GM20431 (cell line): ENCODE data around the gene UBE2J1.

Source experiments
- in situ Hi-C: fragments of 300-500 bp; cut with MseI, MboI; formaldehyde crosslinking; loops from one replicate; pipeline ENCODE4 v1.15.0; 2020; ENCODE audit warnings: low sequenced_read_pairs; ENCODE audit not compliant: unreplicated experiment

The UBE2J1 gene

GRCh38 chr6:89368999-89369398 is 16.5 kb upstream of the UBE2J1 start:
- in situ Hi-C loops, result no loop called here

GRCh38 chr6:89368107-89368506 is 15.6 kb upstream of the UBE2J1 start:
- in situ Hi-C loops, result no loop called here

GRCh38 chr6:89364586-89364985 is 12.1 kb upstream of the UBE2J1 start:
- in situ Hi-C loops, result no loop called here

DNA sequence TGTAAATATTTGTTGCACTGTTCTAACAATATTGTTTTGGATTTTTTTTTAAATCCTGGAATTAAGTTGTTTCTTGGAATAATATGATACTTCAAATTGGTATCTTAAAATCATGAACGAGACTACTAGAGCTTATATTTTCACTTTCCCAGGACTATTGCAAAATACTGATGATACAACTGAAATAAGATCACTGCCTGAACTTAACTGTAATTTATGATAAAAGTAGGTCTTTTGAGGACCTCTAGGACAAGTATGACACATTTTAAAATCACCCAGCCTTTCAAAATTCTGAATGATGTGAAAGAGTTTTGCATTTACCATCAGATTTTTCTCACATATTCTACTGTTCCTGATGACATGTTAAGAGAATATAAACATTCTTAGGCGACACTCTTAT is 8.6 kb upstream of the UBE2J1 start:
- in situ Hi-C loops, result no loop called here

- in situ Hi-C loops, result no loop called here
Measured at GRCh38 chr6:89360415-89360999, 8.0 kb upstream of the UBE2J1 start.

DNA sequence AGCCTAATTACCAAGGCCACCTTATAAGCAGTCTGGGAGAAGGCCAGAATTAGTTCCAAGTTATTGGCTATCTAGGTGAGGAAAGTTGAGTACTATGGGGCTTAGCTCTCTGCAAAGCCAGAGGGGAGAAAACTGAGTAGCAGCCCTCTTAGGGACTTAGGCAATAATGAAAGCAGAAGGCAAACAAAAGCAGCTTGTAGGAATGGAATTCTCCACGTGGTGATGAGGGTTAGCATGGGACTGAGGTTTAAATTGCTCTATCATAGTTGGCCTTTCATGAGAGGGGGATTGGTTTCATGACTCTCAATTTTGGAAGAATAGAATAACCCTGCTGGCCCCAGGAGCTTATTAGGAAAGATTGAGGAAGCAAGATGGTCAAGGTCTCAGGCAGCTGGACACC is 7.0 kb upstream of the UBE2J1 start:
- in situ Hi-C loops, result no loop called here

DNA sequence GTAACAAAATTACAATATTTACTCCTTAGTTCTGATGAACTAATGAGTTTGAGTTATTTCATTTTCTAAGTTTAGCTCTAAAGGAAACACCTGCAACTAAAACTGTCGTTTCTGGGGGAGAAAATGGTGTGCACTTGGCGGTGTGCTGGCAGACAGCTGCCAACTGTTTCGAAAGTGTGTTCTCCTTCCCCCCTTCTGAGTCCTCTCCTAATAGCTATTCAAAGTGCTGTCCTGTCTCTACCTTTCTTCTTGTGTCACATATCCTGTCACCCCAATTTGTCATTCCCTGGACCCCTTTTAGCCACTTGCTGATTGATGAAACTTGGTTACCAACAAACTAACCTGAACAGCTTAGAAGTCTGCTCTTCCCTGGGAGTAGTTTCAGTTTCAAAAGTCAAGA is 4.9 kb upstream of the UBE2J1 start:
- in situ Hi-C loops, result no loop called here

- in situ Hi-C loops, result no loop called here
Measured at GRCh38 chr6:89356642-89357170, 4.2 kb upstream of the UBE2J1 start.

GRCh38 chr6:89355511-89356194 is 3.1 kb upstream of the UBE2J1 start:
- in situ Hi-C loops, result no loop called here

DNA sequence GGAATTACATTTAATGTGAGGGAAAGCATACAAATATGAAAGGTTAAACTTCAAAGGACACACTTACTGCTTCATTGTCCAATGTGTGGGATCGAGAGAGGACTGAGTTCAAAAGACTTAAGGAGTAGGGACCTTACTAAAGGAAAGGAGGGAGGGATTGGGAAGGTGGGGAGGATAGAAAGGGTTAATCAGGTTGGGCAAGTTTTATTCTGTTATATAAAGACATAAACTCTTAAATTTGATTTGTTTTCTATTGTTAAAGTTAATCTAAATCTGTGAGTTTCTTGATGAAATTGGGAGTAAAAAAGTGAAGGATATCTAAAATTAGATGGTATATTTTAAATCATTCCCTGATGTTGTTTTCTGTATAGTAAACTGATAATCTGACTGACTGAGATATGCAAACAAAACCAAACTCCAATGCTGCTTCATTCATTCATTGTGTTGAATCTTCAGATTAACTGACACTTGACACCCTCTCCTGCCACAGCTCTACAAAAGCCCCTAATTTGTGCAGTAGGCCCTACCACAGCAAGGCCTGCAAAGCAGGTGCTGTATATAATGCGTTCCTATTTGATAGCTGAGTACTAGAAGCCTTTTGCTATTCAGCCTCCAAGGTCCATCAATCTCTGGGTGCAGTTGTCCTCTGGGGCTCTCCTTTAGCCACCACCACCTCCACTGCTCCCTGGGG is 1.3 kb upstream of the UBE2J1 start:
- in situ Hi-C loops, result no loop called here

DNA sequence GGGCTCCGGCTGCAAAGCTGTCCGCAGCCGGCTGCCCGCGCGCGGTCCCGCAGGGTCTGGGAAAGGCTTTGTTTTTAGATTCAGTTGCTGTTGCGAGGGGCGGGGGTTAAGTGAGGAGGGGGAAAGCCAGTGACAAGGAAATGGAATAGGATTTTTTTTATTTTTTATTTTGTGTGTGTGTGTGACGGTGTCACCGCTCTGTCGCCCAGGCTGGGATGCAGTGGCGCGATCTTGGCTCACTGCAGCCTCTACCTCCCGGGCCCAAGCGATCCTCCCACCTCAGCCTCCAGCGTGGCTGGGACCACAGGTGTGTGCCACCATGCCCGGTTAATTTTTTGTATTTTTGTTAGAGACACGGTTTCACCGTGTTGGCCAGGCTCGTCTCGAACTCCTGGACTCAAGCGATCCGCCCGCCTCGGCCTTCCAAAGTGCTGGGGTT is 615 bp upstream of the UBE2J1 start:
- in situ Hi-C loops, result no loop called here

DNA sequence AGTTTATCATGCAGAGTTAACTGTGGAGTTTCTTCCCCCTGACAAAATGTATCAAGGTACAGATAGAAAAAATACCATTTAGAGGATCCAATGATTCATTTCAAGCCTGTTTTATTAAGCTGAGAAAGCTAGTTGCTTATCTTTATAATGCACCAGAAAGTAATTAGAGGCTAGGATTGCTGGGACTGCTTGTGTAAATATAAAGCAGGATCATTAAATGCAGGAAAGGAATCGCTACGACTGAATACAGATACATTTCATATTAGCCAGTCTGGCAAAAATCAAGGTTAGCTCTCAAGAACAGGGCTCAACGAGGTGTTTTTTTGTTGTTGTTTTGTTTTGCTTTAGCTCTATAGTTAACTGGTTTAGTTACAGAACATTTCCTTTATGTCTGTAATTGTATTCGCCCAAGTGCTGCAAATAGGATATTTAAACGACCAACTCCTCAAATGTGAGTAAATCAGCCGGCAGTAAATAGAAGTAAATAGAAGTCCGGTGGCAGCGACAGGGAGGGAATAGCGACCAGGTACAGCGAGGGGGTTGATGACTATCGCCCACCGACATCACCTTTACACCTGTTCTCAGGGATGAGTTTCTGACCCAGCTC is 748 bp downstream of the UBE2J1 start:
- in situ Hi-C loops, result no loop called here

DNA sequence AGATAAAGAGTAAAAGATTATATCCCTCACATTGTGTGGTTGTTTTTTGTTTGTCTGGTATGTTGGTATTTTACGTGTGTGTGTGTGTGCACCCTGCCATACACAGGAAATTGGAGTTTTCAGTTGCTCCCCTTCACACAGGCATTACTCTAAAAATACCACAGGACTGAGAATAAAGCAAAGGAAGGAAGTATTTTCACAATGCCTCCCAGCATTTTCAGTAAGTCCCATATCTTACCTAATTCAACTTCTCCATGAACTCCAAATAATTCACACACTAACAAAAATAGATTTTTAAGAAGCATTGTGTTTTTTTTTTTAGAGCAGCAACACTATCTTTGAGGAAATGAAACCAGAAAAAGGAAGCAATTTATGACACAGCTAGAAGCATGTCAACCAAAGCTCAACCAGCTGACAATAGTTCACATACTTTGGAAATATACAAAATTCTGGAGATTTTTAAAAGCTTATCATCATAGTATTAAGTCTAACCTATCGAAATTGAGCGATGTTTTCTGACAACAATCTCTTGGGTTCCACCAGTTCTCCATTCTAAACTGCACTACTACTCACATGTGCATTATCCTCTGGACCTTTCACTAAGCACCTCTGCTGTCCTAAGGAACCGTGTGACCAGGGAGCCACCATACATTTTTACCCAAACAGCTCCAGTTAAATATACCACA is 2.1 kb downstream of the UBE2J1 start:
- in situ Hi-C loops, result no loop called here

DNA sequence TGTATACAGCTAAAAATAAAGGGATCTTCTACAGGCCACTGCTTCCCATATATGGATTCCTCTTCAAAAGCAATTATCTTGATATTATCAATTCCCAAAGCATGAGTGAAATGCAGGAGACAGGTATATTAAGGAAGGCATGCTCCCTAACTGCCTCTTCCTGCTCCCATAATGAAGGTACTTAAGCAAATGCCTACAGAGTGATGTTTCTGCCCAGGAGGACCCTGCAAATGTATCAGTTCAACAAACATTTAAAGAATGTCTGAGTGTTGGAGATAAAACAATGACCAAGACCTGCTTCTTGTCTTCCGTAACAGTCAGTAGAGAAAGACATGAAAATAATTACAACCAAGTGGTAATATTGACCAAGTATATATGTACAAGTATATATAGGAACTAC is 4.2 kb downstream of the UBE2J1 start:
- in situ Hi-C loops, result no loop called here

- in situ Hi-C loops, result no loop called here
Measured at GRCh38 chr6:89347825-89348224, 4.7 kb downstream of the UBE2J1 start.

DNA sequence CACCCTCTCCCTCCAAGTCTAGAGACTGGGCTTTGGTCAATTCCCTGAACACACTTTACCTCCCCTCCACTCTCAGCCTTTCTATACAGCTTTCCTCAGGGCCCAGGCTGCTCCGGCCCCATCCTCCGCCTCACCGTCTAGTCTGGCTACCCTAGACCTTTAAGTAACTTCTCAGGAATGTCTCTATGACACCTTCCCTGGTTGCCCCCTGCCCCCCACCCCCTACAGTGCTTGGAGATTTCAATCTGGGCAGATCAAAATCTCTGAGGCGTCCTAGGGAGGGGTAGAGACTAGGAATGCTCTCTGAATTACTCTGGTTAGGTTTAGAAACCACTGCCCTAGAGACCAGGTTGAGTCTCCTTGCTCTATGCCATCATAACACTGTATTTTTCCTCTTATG is 6.1 kb downstream of the UBE2J1 start:
- in situ Hi-C loops, result no loop called here

DNA sequence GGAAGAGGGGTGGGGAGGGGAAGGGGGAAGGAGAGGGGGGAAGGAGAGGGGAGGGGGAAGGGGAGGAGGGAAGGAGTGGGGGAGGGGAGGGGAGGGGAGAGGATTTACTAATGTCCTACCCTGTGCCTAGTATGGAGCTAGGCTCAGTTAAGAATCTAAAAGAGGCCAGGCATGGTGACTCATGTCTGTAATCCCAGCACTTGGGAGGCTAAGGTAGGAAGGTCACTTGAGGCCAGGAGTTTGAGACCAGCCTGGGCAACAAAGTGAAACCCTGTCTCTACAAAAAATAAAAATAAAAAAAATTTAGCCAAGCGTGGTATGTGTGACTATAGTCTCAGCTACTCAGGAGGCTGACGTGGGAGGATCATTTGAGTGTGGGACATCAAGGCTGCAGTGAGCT is 13.0 kb downstream of the UBE2J1 start:
- in situ Hi-C loops, result no loop called here

DNA sequence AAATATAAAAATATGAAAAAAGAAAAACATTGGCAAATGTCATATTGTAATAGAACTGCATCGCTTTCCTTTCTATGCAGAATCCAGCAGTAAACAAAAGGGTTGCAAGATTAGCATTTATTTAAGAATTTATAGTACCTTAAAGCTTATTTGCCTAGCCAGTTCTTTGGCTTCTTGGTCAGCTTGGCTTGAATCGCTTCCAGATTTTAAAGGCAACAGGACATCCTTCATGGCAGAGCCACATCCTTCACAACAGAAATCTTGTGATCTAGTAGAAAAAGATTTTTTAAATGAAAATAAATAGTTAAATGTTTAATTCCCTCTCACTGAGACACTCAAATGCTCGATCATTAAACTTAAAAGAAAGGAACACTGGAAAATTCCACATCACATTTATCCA is 17.4 kb downstream of the UBE2J1 start:
- in situ Hi-C loops, result no loop called here

GRCh38 chr6:89330910-89331309 is 21.6 kb downstream of the UBE2J1 start:
- in situ Hi-C loops, result no loop called here

DNA sequence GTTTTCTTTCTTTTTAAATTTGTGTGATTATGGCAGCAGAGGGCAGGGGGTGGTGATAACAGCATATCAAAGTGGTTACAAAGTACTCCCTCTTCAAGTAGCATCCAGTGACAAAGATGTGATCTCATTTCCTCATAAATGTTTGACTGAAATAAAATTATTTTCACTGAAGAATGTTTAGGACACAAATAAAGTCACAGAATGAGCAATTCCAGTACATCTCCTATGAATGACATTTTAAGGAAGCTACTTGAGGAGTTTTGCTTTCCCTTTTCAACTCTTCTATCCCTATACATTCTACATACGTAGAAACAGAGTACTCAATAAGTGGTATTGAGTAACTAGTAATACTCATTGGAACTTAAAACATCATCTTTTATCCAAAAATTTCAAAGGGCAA is 23.5 kb downstream of the UBE2J1 start:
- in situ Hi-C loops, result no loop called here
